Esophagus squamous epithelium (tissue), 4 donors: ENCODE measurements around the gene SCAANT1.

Source experiments
- POLR2A ChIP-seq, 4 donors: fragments of 450-650 bp; IDR thresholded peaks; one replicate each; pipeline ENCODE4 v1.6.1; 2017; ENCODE audit warnings: antibody characterized with exemption in 4 of 4, mild to moderate bottlenecking in 4 of 4, moderate library complexity in 3 of 4
- TF ChIP-seq, protein P1 (sequence below), 6 experiments: fragments of 450-650 bp in 4 of 6; fragments of 200-600 bp in 2 of 6; sonication (generic) in 2 of 6; IDR thresholded peaks; one replicate each; pipeline ENCODE4 v1.5.1; 2016 to 2019; ENCODE audit warnings: antibody characterized with exemption in 6 of 6, mild to moderate bottlenecking in 4 of 6, moderate library complexity in 4 of 6

DNA sequence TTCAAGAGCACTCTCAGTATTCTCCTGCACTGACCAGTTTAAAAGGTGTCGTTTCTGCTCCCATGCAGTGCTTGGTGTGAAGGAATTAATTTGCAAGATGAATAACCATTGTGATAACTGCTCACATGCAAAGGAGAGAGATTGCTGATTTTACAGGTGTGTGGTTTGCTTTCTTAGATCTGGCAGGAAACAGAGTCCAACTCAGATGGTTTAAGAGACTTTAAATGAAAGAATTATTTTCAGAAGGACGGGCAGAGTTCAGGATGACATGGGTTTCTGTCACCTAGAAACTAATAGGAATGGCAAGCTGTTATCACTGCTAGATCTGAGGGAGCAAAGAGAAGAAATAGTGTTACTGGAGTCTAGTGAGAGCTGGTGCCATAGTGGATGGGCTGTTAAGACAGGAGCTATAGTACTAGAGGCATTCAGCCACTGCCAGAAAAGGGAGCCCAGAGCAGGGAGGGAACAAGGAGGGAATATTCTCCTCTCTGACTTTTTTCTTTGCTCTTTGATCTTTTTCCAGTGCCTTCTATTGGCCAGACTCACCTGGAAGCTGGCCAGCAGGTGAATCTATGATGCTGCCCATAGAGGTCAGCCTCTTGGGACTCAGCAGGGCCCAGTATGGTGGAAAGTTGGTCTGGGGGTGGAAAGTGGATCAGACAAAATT is 33.7 kb downstream of the SCAANT1 start:
- TF ChIP-seq, protein P1, sequence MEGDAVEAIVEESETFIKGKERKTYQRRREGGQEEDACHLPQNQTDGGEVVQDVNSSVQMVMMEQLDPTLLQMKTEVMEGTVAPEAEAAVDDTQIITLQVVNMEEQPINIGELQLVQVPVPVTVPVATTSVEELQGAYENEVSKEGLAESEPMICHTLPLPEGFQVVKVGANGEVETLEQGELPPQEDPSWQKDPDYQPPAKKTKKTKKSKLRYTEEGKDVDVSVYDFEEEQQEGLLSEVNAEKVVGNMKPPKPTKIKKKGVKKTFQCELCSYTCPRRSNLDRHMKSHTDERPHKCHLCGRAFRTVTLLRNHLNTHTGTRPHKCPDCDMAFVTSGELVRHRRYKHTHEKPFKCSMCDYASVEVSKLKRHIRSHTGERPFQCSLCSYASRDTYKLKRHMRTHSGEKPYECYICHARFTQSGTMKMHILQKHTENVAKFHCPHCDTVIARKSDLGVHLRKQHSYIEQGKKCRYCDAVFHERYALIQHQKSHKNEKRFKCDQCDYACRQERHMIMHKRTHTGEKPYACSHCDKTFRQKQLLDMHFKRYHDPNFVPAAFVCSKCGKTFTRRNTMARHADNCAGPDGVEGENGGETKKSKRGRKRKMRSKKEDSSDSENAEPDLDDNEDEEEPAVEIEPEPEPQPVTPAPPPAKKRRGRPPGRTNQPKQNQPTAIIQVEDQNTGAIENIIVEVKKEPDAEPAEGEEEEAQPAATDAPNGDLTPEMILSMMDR (IDR thresholded peaks at IDR 0.05): no peak
- TF ChIP-seq POLR2A (IDR thresholded peaks at IDR 0.05): no peak
